Tibial nerve (tissue), 4 donors: Measurements from ENCODE around the gene HSPA9.

ENCODE experiments used
- CTCF ChIP-seq, 5 experiments: fragments of 200-600 bp in 3 of 5; fragments of 450-650 bp in 2 of 5; sonication (generic) in 3 of 5; IDR thresholded peaks; one replicate each; pipeline ENCODE4 v1.5.1; 2016 to 2019; ENCODE audit warnings: antibody characterized with exemption in 5 of 5, mild to moderate bottlenecking in 3 of 5, moderate library complexity in 2 of 5
- EP300 ChIP-seq, 2 donors: sonication (generic); formaldehyde crosslinking; IDR thresholded peaks; one replicate each; pipeline ENCODE4 v1.6.1; 2017; ENCODE audit warnings: antibody characterized with exemption in 2 of 2, mild to moderate bottlenecking in 1 of 2
- POLR2A ChIP-seq, 2 donors: fragments of 450-650 bp; IDR thresholded peaks; one replicate each; pipeline ENCODE4 v1.6.1; 2017; ENCODE audit warnings: antibody characterized with exemption in 2 of 2, mild to moderate bottlenecking in 2 of 2, moderate library complexity in 2 of 2

- TF ChIP-seq CTCF (IDR thresholded peaks at IDR 0.05) (no peak), POLR2A (IDR thresholded peaks at IDR 0.05) (no peak), EP300 (IDR thresholded peaks at IDR 0.05) (no peak)
These were observed 25.2 kb upstream of the HSPA9 start for GRCh38 chr5:138600446-138600845.
